ENCODE measurements around the gene LNX1. TPM values are rescaled to one million over a fixed set of nuclear protein-coding genes. Genes with fewer than 3 reads are reported as not detected.

The LNX1 gene
- total RNA-seq, 1 experiment from 2014 or later = 3.3 TPM

GRCh38 chr4:53494851-53495250 lies 96.4 kb downstream of the LNX1 start:
- no TSS peak for BruUV-seq (replicated peaks)
- TF ChIP-seq SIN3A (IDR thresholded peaks at IDR 0.05; ENCODE audit: low read depth) (no peak), TCF7L2 (IDR thresholded peaks at IDR 0.05; ENCODE audit: borderline replicate concordance, extremely low read depth, insufficient read depth, insufficient read length) (no peak), REST (IDR thresholded peaks at IDR 0.05; ENCODE audit: low read depth) (no peak), ATF3 (IDR thresholded peaks at IDR 0.05) (no peak), CBX3 (IDR thresholded peaks at IDR 0.05; ENCODE audit: low read depth) (no peak), EZH2phosphoT487 (IDR thresholded peaks at IDR 0.05; ENCODE audit: borderline replicate concordance) (no peak), CEBPB (IDR thresholded peaks at IDR 0.05; ENCODE audit: low read depth) (no peak), ZFX (IDR thresholded peaks at IDR 0.05) (no peak), YY1 (IDR thresholded peaks at IDR 0.05; ENCODE audit: extremely low read depth, insufficient replicate concordance, low read depth, low read length) (no peak), POLR2A (IDR thresholded peaks at IDR 0.05; ENCODE audit: borderline replicate concordance, extremely low read depth, insufficient read depth, insufficient read length) (no peak), EGR1 (IDR thresholded peaks at IDR 0.05; ENCODE audit: low read depth) (no peak)
- TF ChIP-seq, protein P1, sequence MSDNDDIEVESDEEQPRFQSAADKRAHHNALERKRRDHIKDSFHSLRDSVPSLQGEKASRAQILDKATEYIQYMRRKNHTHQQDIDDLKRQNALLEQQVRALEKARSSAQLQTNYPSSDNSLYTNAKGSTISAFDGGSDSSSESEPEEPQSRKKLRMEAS (IDR thresholded peaks at IDR 0.05) = no peak
- Histone ChIP-seq H4K20me1 (ENCODE audit: insufficient read depth) (no peaks in the 10 kb centered on the region), H3K4me2 (ENCODE audit: low read length) (no peak overlapping the region), H3K27me3 (ENCODE audit: insufficient read depth, low read length) (no peaks in the 10 kb centered on the region), H3K9ac (ENCODE audit: low read length) (no peak overlapping the region), H3K4me3 (replicated peaks in 1 of 2; ENCODE audit: low read depth in 1 of 2, low read length in 2 of 2) (no peak overlapping the region), H3K9me3 (ENCODE audit: control insufficient read depth in 1 of 2, insufficient read depth in 1 of 2, low read depth in 1 of 2, low read length in 2 of 2) (no peaks in the 10 kb centered on the region), H3K4me1 (ENCODE audit: control insufficient read depth in 1 of 2, insufficient read depth in 2 of 2, low read length in 2 of 2) (no peaks in the 10 kb centered on the region), H2AFZ (ENCODE audit: low read depth, low read length, poor library complexity, severe bottlenecking) (no peak overlapping the region), H3K36me3 (ENCODE audit: control insufficient read depth in 1 of 2, insufficient read depth in 2 of 2, low read length in 2 of 2) (no peaks in the 10 kb centered on the region), H3K9me2 (ENCODE audit: insufficient read depth) (no peaks in the 10 kb centered on the region), H3K79me2 (ENCODE audit: insufficient read depth, low read length) (no peaks in the 10 kb centered on the region), H3K27ac (ENCODE audit: low read depth, low read length) (no peak overlapping the region)
- POLR2A ChIA-PET = no interaction called here
- DNase-seq (ENCODE audit: low read depth, low spot score) (no peak), ATAC-seq (no peak)
- RAD21 ChIA-PET (ENCODE audit: low non-redundant PET in 1 of 2, low total read pairs in 2 of 2, uncharacterized antibody in 2 of 2, unreplicated experiment in 2 of 2) = no interaction called here
- CTCF ChIA-PET = no interaction called here
- intact Hi-C loops (cut with micrococcal nuclease) = loop anchor here (5.0 kb wide), 1 partner anchor 97 kb away; the partner anchor contains the start of gene LNX1

All from HCT116 (cell line).